Activated T-helper 17 cell treated with anti-CD3 and anti-CD28 coated beads, Interleukin-2, amount 50 U/mL, for 72 hours (primary cell): ENCODE data around the gene BCAS1. TPM values are rescaled to one million over a fixed set of nuclear protein-coding genes. Genes with fewer than 3 reads are reported as not detected.
"Not testable (repeated sequence)": the region's sequence is repeated elsewhere in the genome, so short reads cannot be mapped to it uniquely, and the experiment has no call there.

Experiments
- ATAC-seq: fragments of 150-1000 bp; cut with Tn5 transposase; replicated peaks from 2 replicates; pipeline ENCODE4 v1.10.0; 2021; ENCODE audit warnings: mild to moderate bottlenecking, moderate library complexity
- H3K27ac Mint-ChIP-seq: one replicate; pipeline ENCODE4 v1.8.0; 2022; ENCODE audit warnings: mixed read lengths
- H3K27me3 Mint-ChIP-seq: one replicate; pipeline ENCODE4 v1.8.0; 2022; ENCODE audit warnings: mixed read lengths
- H3K36me3 Mint-ChIP-seq: one replicate; pipeline ENCODE4 v1.8.0; 2022; ENCODE audit warnings: low read depth, mild to moderate bottlenecking, mixed read lengths
- H3K4me1 Mint-ChIP-seq: one replicate; pipeline ENCODE4 v1.8.0; 2022; ENCODE audit warnings: mixed read lengths
- H3K4me3 Mint-ChIP-seq: one replicate; pipeline ENCODE4 v1.8.0; 2022; ENCODE audit warnings: mild to moderate bottlenecking, mixed read lengths
- H3K9me3 Mint-ChIP-seq: one replicate; pipeline ENCODE4 v1.8.0; 2022; ENCODE audit warnings: mixed read lengths
- total RNA-seq, 2 donors: library from RNA; stranded (reverse); gene quantifications; one replicate each; pipeline ENCODE4 v1.2.3, GENCODE V29; 2022

BCAS1 gene
- total RNA-seq, 2 donors from 2014 or later = 0.11 TPM; not detected in 1

DNA sequence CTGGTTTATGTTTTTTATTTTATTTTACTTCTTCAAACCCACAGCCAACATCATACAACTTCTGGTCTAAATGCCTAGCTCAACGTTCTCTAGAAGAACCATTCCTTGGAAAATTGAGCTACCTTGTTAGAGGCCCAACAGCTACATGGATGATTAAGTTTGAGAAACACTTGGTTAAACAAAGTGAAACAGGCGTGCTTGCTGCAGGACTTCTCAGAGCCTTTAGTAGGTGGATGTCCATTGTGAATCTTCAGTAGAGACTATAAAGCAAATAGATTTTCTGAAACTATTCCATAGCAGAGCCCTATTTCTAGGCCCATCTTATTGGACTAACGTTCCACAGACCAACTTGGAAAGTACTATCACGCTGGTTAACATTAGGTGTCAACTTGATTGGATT lies 51.3 kb downstream of the BCAS1 start:
- H3K36me3 Mint-ChIP-seq = no peaks in the 10 kb centered on the region
- ATAC-seq = no peak
- H3K9me3 Mint-ChIP-seq = no peaks in the 10 kb centered on the region
- peaks cover 3% of the 10 kb centered on the region for H3K4me1 Mint-ChIP-seq
- H3K4me3 Mint-ChIP-seq = no peak overlapping the region
- H3K27ac Mint-ChIP-seq = no peak overlapping the region
- H3K27me3 Mint-ChIP-seq = peaks cover 11% of the 10 kb centered on the region

DNA sequence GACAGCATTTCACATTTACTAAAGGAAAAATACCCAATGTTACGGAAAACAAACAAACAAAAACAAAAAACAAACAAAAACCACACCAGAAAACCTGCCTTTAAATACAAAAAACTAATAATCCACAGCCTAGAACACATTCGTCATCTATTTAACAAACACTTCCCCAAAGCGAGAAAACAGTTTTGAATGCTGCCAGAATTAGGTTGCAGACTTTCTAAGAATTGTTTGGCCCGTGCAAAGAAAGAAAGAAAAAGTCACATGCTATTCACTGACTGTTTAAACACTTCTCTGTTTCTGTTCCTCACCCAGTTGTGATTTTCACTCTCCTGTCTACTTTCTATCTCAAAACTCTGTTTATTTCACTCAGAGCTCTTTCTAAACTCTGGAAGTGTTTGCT lies 52.5 kb downstream of the BCAS1 start:
- Mint-ChIP-seq H3K36me3 (no peaks in the 10 kb centered on the region), H3K9me3 (no peaks in the 10 kb centered on the region), H3K4me1 (peaks cover 3% of the 10 kb centered on the region), H3K4me3 (no peak overlapping the region), H3K27ac (no peak overlapping the region), H3K27me3 (peaks cover 8% of the 10 kb centered on the region)
- ATAC-seq = no peak

DNA sequence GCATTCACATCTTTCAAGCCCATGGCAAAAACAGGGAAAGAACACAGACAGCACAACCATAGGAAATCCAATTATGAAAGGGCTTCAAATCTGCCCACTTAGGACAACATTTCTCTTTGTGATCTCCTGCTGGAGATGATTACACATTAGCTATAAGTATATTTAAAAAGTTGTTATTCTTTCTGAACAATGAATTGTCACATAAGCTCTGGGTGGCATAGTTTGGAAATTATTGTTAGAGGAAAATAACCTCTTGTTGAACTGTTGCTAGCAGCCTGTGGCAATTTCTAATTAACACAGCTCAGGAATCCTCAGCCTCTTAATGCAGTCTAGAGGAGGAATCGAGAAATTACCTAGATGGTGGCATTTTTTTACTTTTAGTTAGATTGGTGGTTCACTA lies 54.9 kb downstream of the BCAS1 start:
- H3K4me1 Mint-ChIP-seq = peaks cover 3% of the 10 kb centered on the region
- no peak overlapping the region for H3K27ac Mint-ChIP-seq
- no peaks in the 10 kb centered on the region for H3K36me3 Mint-ChIP-seq
- H3K9me3 Mint-ChIP-seq = no peaks in the 10 kb centered on the region
- peaks cover 4% of the 10 kb centered on the region for H3K27me3 Mint-ChIP-seq
- H3K4me3 Mint-ChIP-seq = no peak overlapping the region
- no peak for ATAC-seq

DNA sequence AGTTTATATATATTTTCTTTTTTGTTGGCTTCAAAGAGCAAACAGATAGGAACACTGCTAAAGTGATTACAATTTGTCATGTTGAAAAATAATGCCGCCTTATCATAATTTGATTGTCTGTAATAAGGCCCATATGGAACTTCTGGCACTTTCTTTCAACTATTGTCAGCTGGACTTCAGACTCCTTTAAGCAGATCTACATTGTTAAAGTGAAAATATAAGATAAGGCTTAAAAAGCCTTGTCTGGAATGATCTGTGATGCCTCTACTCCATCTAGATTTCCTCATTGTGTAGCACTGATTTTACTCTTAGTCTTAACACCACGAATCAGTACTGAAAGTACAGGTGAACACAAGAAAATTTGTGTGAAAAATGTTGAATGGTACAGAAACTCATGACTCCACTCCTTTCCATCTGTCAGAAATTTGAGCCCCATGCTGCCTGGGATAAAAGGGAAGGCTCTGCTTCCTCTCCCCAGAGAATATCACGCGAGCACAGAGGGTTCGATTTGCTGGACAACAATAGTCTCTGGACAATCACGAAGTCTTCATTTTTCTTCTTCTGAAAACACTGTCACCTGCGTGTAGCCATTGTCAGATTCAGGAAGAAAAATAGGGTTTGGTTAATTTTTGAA lies 56.0 kb downstream of the BCAS1 start:
- H3K9me3 Mint-ChIP-seq = no peaks in the 10 kb centered on the region
- no peak overlapping the region for H3K4me3 Mint-ChIP-seq
- H3K36me3 Mint-ChIP-seq = no peaks in the 10 kb centered on the region
- no peak overlapping the region for H3K27ac Mint-ChIP-seq
- no peak for ATAC-seq
- H3K27me3 Mint-ChIP-seq = peaks cover 4% of the 10 kb centered on the region
- peaks cover 3% of the 10 kb centered on the region for H3K4me1 Mint-ChIP-seq

DNA sequence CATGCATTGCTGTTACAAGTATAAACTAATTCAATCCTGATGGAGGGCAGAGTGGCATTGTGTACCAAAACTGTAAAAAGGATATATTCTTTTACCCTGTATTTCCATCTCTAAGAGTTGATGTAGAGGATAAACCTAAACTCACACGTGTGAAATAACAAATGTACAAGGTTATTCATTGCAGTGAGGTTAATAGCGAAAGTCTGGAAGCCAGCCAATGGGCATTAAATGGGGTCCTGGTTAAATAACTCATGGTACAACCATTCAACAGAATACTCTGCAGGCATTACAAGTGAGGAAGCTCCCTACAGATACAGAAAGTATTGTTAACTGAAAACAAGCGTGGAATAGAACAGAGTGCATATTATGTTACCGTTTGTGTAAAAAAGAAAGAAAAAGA lies 56.9 kb downstream of the BCAS1 start:
- no peaks in the 10 kb centered on the region for H3K9me3 Mint-ChIP-seq
- H3K36me3 Mint-ChIP-seq = no peaks in the 10 kb centered on the region
- peaks cover 4% of the 10 kb centered on the region for H3K27me3 Mint-ChIP-seq
- peaks cover 3% of the 10 kb centered on the region for H3K4me1 Mint-ChIP-seq
- ATAC-seq = no peak
- H3K27ac Mint-ChIP-seq = no peak overlapping the region
- no peak overlapping the region for H3K4me3 Mint-ChIP-seq

DNA sequence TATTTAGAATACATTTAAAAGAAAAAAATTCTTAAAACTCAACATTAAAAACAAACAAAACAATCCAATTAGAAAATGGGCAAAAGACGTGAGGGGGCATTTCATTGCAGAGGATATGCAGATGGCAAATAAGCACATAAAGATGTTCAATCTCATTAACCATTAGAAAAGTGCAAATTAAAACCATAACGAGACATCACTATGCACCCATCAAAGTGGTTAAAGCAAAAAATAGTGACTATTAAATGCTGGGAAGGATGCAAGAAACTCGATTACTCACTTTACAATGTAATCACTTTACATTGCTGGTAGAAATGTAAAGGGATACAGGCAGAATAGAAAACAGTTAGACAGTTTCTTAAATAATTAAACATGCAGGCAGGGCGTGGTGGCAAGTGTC lies 59.0 kb downstream of the BCAS1 start:
- Mint-ChIP-seq H3K4me1 (no peaks in the 10 kb centered on the region), H3K27ac (no peak overlapping the region), H3K36me3 (no peaks in the 10 kb centered on the region), H3K27me3 (no peaks in the 10 kb centered on the region), H3K9me3 (no peaks in the 10 kb centered on the region), H3K4me3 (no peak overlapping the region)
- no peak for ATAC-seq

DNA sequence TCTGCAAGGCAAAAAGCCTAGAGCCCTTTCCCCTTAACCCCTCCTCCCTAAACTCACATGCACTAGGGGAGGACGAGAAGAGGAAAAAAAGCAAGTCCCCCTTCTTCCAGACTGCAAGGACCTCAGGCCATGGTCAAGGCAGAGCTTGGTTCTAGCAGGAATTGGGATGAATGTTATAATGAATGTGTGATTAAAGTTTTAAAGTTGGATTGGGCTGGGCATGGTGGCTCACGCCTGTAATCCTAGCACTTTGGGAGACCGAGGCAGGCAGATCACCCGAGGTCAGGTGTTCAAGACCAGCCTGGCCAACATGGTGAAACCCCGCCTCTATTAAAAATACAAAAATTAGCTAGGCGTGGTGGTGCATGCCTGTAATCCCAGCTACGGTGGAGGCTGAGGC lies 64.2 kb downstream of the BCAS1 start:
- not testable (repeated sequence) for ATAC-seq, H3K36me3 Mint-ChIP-seq, H3K27ac Mint-ChIP-seq, H3K4me3 Mint-ChIP-seq, H3K4me1 Mint-ChIP-seq
- Mint-ChIP-seq H3K27me3 (peaks cover 19% of the 10 kb centered on the region), H3K9me3 (peaks cover 10% of the 10 kb centered on the region)

DNA sequence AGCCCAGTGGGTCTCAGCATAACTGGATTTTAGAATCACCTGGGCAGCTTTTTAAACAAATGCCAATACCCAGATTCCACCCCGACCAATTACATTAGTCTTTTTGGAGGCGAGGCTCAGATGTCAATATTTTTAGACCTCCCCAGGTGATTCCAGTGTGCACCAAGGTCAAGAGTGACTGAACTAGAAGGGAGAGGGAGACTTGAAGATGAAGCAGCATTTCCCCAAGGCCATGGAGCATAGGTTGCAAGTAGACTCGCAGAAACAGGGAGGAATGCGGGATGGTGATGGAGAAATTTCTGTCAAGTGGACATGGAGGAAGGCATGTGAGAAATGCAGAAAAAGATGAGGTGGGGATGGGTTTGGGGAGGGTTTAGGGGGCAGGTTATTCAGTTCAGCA lies 64.9 kb downstream of the BCAS1 start:
- H3K4me1 Mint-ChIP-seq = no peaks in the 10 kb centered on the region
- H3K27me3 Mint-ChIP-seq = peaks cover 19% of the 10 kb centered on the region
- H3K36me3 Mint-ChIP-seq = no peaks in the 10 kb centered on the region
- peaks cover 17% of the 10 kb centered on the region for H3K9me3 Mint-ChIP-seq
- no peak overlapping the region for H3K4me3 Mint-ChIP-seq
- ATAC-seq = no peak
- H3K27ac Mint-ChIP-seq = no peak overlapping the region

DNA sequence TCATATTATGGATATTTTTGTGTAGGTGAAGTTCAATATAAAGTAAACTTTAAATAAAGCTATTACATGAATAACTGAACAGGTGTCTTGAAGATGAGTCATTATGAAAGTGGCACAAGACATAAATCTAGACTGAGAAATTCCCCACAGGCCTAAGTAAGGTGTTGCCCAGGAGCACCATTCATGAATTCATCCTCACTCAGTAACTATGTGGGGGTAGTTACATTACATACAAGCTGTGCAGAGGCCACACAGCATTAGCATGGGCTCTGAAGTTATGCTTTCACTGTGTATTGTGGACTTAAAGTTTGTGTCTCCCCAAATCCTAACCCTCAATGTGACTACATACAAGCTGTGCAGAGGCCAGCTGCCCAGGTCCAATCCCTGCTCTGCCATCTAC lies 65.9 kb downstream of the BCAS1 start:
- H3K4me1 Mint-ChIP-seq = no peaks in the 10 kb centered on the region
- H3K27ac Mint-ChIP-seq = no peak overlapping the region
- H3K27me3 Mint-ChIP-seq = peaks cover 20% of the 10 kb centered on the region
- ATAC-seq = peak; percentile 78
- peaks cover 22% of the 10 kb centered on the region for H3K9me3 Mint-ChIP-seq
- no peak overlapping the region for H3K4me3 Mint-ChIP-seq
- H3K36me3 Mint-ChIP-seq = no peaks in the 10 kb centered on the region

DNA sequence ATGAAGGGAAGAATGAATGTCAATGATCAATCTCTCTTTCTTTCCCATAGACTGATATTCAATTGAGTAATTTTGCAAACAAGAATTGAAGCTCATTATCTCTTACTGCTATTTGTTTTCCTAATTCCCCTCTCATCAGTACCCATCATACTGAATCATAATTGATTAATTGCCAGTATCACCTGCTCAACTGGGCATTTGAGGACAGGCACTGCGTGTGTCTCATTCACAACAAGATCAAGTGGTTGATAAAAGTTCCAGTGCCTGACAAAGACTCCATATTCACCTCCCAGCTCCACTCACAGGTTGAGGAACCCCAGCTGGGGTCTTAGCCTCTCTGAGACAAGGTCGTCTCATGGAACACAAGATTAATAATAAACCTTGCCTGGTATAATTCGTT lies 67.7 kb downstream of the BCAS1 start:
- no peak overlapping the region for H3K27ac Mint-ChIP-seq
- no peak overlapping the region for H3K4me3 Mint-ChIP-seq
- no peaks in the 10 kb centered on the region for H3K36me3 Mint-ChIP-seq
- ATAC-seq = no peak
- peaks cover 22% of the 10 kb centered on the region for H3K27me3 Mint-ChIP-seq
- H3K4me1 Mint-ChIP-seq = no peaks in the 10 kb centered on the region
- H3K9me3 Mint-ChIP-seq = peaks cover 24% of the 10 kb centered on the region

DNA sequence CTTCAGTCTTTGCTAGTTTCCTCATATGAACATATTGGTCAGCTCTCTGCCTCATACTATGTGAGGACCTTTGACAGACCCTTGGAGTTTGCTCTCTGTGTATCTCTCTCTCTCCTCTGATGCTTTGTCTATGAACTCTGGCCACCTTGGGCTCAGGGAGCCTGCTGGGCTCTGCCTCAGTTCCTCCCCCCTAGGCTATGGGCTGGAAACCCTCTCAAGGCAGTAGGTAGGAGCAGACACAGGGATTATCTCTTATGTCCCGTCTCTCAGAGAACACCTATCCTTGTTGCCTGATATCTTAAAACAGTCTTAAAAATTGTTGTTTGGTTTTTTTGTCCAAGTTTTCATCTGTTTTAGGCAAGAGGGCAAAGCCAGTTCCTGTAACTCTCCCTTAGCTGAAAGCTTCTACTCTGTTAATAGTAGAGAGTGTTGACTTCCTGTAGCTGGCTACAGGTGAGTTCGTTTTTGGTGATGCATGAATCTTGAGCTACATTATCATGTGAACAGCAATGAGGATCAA lies 68.3 kb downstream of the BCAS1 start:
- Mint-ChIP-seq H3K36me3 (no peaks in the 10 kb centered on the region), H3K9me3 (peaks cover 24% of the 10 kb centered on the region), H3K4me3 (no peak overlapping the region), H3K27me3 (peaks cover 23% of the 10 kb centered on the region), H3K27ac (no peak overlapping the region), H3K4me1 (no peaks in the 10 kb centered on the region)
- no peak for ATAC-seq

DNA sequence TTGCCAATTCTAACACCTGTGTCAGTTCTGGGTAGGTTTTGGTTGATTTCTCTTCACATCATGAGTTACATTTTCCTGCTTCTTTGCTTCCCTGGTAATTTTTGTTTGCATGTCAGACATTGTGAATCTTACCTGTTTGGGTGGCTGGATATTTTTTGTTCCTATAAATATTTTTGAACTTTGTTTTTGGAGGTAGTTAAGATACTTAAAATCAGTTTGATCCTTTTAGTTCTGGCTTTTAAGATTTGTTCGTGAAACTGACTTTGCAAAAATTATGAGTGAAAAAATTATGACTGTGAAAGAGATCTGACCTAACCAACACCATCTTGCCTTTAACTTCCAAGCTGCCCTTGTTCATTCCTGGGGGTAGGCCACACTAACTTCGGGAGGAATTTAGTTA lies 69.5 kb downstream of the BCAS1 start:
- no peak overlapping the region for H3K27ac Mint-ChIP-seq
- H3K9me3 Mint-ChIP-seq = peaks cover 24% of the 10 kb centered on the region
- no peak overlapping the region for H3K4me3 Mint-ChIP-seq
- peaks cover 31% of the 10 kb centered on the region for H3K27me3 Mint-ChIP-seq
- no peaks in the 10 kb centered on the region for H3K36me3 Mint-ChIP-seq
- no peaks in the 10 kb centered on the region for H3K4me1 Mint-ChIP-seq
- no peak for ATAC-seq

DNA sequence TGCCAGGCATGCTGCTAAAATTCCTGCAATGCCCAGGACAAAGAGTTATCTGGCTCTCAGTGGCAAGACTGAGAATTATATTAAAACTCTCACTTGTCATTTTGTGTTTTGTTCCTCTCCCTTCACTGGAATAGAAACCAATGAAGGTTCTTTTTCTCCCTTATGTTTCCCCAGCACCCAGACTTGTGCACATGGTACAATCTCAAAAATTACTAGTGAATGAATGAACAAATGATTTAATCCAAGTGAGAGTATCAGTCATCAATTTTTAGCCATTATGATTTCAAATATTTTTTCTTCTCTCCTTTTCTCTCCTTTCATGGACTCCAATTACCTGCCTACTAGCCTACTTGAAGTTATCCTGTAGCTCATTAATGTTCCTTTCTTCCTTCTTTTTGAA lies 70.1 kb downstream of the BCAS1 start:
- Mint-ChIP-seq H3K36me3 (no peaks in the 10 kb centered on the region), H3K27me3 (peaks cover 27% of the 10 kb centered on the region), H3K4me3 (no peak overlapping the region), H3K27ac (no peak overlapping the region), H3K9me3 (peaks cover 24% of the 10 kb centered on the region), H3K4me1 (no peaks in the 10 kb centered on the region)
- ATAC-seq = no peak

DNA sequence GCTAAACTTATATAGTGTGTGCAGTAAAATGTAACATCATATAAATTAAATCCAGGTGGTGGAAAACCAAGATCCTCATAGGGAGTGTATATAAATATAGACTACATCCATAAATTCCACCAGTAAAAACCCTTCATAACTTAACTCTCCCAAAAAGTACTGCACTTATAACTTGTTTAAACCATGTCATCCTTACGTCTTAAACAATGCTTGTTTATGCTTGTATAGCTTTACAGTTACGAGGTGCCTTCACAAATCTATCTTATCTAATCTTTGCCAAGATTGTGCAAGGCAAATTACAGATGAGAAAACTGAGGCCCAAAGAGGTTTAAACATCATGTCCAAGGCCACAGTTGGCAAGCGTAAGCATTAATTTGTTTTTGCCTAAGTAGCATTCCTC lies 71.3 kb downstream of the BCAS1 start:
- H3K4me1 Mint-ChIP-seq = no peaks in the 10 kb centered on the region
- H3K9me3 Mint-ChIP-seq = peaks cover 24% of the 10 kb centered on the region
- no peak overlapping the region for H3K27ac Mint-ChIP-seq
- no peak overlapping the region for H3K4me3 Mint-ChIP-seq
- no peak for ATAC-seq
- peaks cover 27% of the 10 kb centered on the region for H3K27me3 Mint-ChIP-seq
- no peaks in the 10 kb centered on the region for H3K36me3 Mint-ChIP-seq

DNA sequence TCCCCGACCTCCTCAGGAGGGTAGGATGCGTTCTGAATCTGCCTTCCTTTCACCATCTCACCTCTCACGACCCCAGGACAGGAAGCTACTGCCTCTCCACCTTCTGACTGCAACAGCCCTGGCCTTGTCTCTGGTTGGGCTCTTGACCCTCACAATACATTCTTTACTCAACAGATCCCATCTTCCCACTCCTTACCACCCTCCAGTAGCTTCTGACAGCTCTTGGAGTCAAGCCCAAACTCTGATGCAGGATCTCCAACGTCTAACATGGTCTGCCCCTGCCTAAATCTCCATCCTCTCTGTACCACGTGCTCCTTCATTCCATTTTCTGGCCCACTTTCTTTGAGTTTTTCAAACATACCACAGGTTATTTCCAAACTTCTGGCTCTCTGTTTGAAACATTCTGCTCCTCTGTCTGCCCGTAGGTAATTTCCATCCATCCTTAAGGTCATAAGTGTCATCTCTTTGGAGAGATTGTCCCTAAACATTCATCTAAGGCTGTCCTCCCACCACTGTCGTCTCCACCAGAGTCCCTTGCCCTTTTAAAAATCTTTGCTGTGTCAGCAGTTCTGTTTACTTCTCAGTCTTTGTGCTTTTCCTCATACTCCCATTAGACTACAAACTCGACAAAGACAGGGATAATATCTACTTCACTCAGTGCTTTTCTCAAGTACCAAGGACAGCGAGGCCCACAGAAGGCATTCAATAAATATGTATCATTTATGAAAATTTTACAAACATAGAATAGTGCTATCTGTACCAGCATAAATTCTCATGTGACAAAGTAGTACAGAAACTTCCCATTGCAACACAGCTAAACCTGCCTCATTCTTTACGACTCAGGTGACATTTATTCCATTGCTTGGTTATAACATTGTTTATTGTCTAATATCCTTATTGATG lies 73.6 kb downstream of the BCAS1 start:
- peaks cover 24% of the 10 kb centered on the region for H3K27me3 Mint-ChIP-seq
- peaks cover 19% of the 10 kb centered on the region for H3K9me3 Mint-ChIP-seq
- no peak for ATAC-seq
- H3K4me1 Mint-ChIP-seq = no peaks in the 10 kb centered on the region
- no peaks in the 10 kb centered on the region for H3K36me3 Mint-ChIP-seq
- H3K27ac Mint-ChIP-seq = no peak overlapping the region
- no peak overlapping the region for H3K4me3 Mint-ChIP-seq
